ENCODE results near the gene REXO1. TPM values are rescaled to one million over a fixed set of nuclear protein-coding genes. Genes with fewer than 3 reads are reported as not detected.

REXO1 gene
- total RNA-seq, 1 experiment from 2014 or later, result 52.2 TPM

- TF ChIP-seq ZBTB33 (IDR thresholded peaks at IDR 0.05; ENCODE audit: extremely low read depth, insufficient replicate concordance, low read length), result no peak
- no peak for TF ChIP-seq ZFX (IDR thresholded peaks at IDR 0.05)
- TF ChIP-seq SIN3A (IDR thresholded peaks at IDR 0.05; ENCODE audit: low read depth), result no peak
Observed at GRCh38 chr19:1858412-1859081, 10.3 kb upstream of the REXO1 start (continued).

GRCh38 chr19:1857648-1858326 is 9.5 kb upstream of the REXO1 start:
- H4K20me1 ChIP-seq (ENCODE audit: insufficient read depth), result peaks cover 7% of the 10 kb centered on the region; the same call in 1 of the 2 replicates
- no peaks in the 10 kb centered on the region for H3K9me2 ChIP-seq (ENCODE audit: insufficient read depth)
- no peaks in the 10 kb centered on the region for H3K27me3 ChIP-seq (ENCODE audit: insufficient read depth, low read length)
- peaks cover 79 to 91% of the 10 kb centered on the region in 2 experiments for H3K4me1 ChIP-seq (ENCODE audit: control insufficient read depth in 1 of 2, insufficient read depth in 2 of 2, low read length in 2 of 2)
- ATAC-seq (no peak), DNase-seq (ENCODE audit: low read depth, low spot score) (no peak)
- ChIA-PET POLR2A (interaction anchor here (0.6 to 1.4 kb wide), 2 partner anchors 9 to 17 kb away, joined by 3 read pairs; partner anchors contain the start of gene REXO1), RAD21 (ENCODE audit: low non-redundant PET in 1 of 2, low total read pairs in 2 of 2, uncharacterized antibody in 2 of 2, unreplicated experiment in 2 of 2) (no interaction called here), CTCF (interaction anchor here (0.8 to 1.4 kb wide), 2 partner anchors 9 to 19 kb away, joined by 3 to 4 read pairs; no protein-coding TSS in a partner anchor)
- intact Hi-C loops (cut with micrococcal nuclease), result no loop called here
- peak overlapping the region; percentile 4 to 37; a peak in 2 of 4 replicates for H3K4me3 ChIP-seq (replicated peaks in 1 of 2; ENCODE audit: low read depth in 1 of 2, low read length in 2 of 2)
- peaks cover 0 to 12% of the 10 kb centered on the region in 2 experiments; a peak in 1 of 4 replicates for H3K36me3 ChIP-seq (ENCODE audit: control insufficient read depth in 1 of 2, insufficient read depth in 2 of 2, low read length in 2 of 2)
- H3K4me2 ChIP-seq (ENCODE audit: low read length), result peak overlapping the region; percentile 91
- peak overlapping the region; percentile 62 for H3K27ac ChIP-seq (ENCODE audit: low read depth, low read length)
- H3K79me2 ChIP-seq (ENCODE audit: insufficient read depth, low read length), result peaks cover 99% of the 10 kb centered on the region
- no TSS peak for BruUV-seq (replicated peaks)
- no peaks in the 10 kb centered on the region for H3K9me3 ChIP-seq (ENCODE audit: control insufficient read depth in 1 of 2, insufficient read depth in 1 of 2, low read depth in 1 of 2, low read length in 2 of 2)
- no peak overlapping the region for H2AFZ ChIP-seq (ENCODE audit: low read depth, low read length, poor library complexity, severe bottlenecking)
- H3K9ac ChIP-seq (ENCODE audit: low read length), result peak overlapping the region; percentile 52
- no peak for TF ChIP-seq RAD21 (IDR thresholded peaks at IDR 0.05; ENCODE audit: low read depth)
- no peak for TF ChIP-seq CEBPB (IDR thresholded peaks at IDR 0.05; ENCODE audit: low read depth)
- no peak for TF ChIP-seq ZFX (IDR thresholded peaks at IDR 0.05)
- no peak for TF ChIP-seq EGR1 (IDR thresholded peaks at IDR 0.05; ENCODE audit: low read depth)
- TF ChIP-seq REST (IDR thresholded peaks at IDR 0.05; ENCODE audit: low read depth), result no peak
- no peak for TF ChIP-seq ZNF274 (IDR thresholded peaks at IDR 0.05; ENCODE audit: low read depth, low read length)
- TF ChIP-seq FOSL1 (IDR thresholded peaks at IDR 0.05; ENCODE audit: low read depth), result no peak
- TF ChIP-seq YY1 (IDR thresholded peaks at IDR 0.05; ENCODE audit: extremely low read depth, insufficient replicate concordance, low read depth, low read length), result no peak
- no peak for TF ChIP-seq CBX3 (IDR thresholded peaks at IDR 0.05; ENCODE audit: low read depth)
- TF ChIP-seq SP1 (IDR thresholded peaks at IDR 0.05; ENCODE audit: low read depth), result no peak
- no peak for TF ChIP-seq MAX (IDR thresholded peaks at IDR 0.05)
- no peak for TF ChIP-seq ELF1 (IDR thresholded peaks at IDR 0.05; ENCODE audit: borderline replicate concordance, low read depth)
- no peak for TF ChIP-seq SRF (IDR thresholded peaks at IDR 0.05; ENCODE audit: low read depth)
- no peak for TF ChIP-seq ZBTB33 (IDR thresholded peaks at IDR 0.05; ENCODE audit: extremely low read depth, insufficient replicate concordance, low read length)
- TF ChIP-seq SIN3A (IDR thresholded peaks at IDR 0.05; ENCODE audit: low read depth), result no peak
- no peak for TF ChIP-seq POLR2AphosphoS5 (IDR thresholded peaks at IDR 0.05; ENCODE audit: low read depth, low read length)
